HepG2 (cell line): ENCODE measurements around the gene SPDYE6. TPM values are rescaled to one million over a fixed set of nuclear protein-coding genes. Genes with fewer than 3 reads are reported as not detected.
"Not testable (repeated sequence)": the region's sequence is repeated elsewhere in the genome, so short reads cannot be mapped to it uniquely, and the experiment has no call there.

ENCODE experiments used
- ATAC-seq: fragments of 200-7000 bp; cut with Tn5 transposase; 3 replicates; pipeline ENCODE4 v1.9.1; 2020; ENCODE audit warnings: mild to moderate bottlenecking, moderate library complexity
- BruUV-seq: library from RNA; stranded (reverse); fragments of 400-500 nt; replicated peaks from 2 replicates; lab custom pipeline; 2021; lab: Mats Ljungman, UMichigan
- CTCF ChIA-PET: fragments of 300-600 bp; formaldehyde crosslinking; extraction: SDS; loops from one replicate; lab custom pipeline; 2021; ENCODE audit warnings: low total read pairs, inconsistent platforms, low intra/inter-chr PET ratio; lab: Yijun Ruan, JAX
- POLR2A ChIA-PET: fragments of 350-600 bp; sonication (Branson Sonifier 250); formaldehyde crosslinking; loops from one replicate; lab custom pipeline; 2020; ENCODE audit warnings: antibody characterized with exemption, inconsistent platforms; lab: Yijun Ruan, JAX
- DNase-seq: peaks from one replicate; pipeline ENCODE4 v3.0.0-alpha.2; 2015; ENCODE audit warnings: low spot score
- FAIRE-seq: peaks from 3 replicates; lab custom pipeline; 2011; peaks lifted over from hg19 to GRCh38; lab: Jason Lieb, UNC
- H2AFZ ChIP-seq: one replicate; pipeline ENCODE4 v1.6.1; 2011; ENCODE audit warnings: low read length, inconsistent platforms
- H3K27ac ChIP-seq: fragments of 300-600 bp; 3 replicates; pipeline ENCODE4 v1.8.0; 2011; ENCODE audit warnings: mixed run types, mild to moderate bottlenecking, mixed read lengths, low read length, inconsistent platforms; ENCODE audit not compliant: insufficient read depth; ENCODE audit errors: extremely low read length
- H3K27me3 ChIP-seq, 2 experiments: fragments of 200-600 bp in 1 of 2; 2 replicates in 1 of 2; 3 replicates in 1 of 2; pipeline versions ENCODE4 v1.6.0 to v1.8.0; 2011; ENCODE audit warnings: low read length in 2 of 2, mild to moderate bottlenecking in 2 of 2, moderate library complexity in 2 of 2, inconsistent platforms in 1 of 2; ENCODE audit not compliant: insufficient read depth in 2 of 2, control insufficient read depth in 1 of 2
- H3K36me3 ChIP-seq, 2 experiments: fragments of 200-600 bp in 1 of 2; replicated peaks in 1 of 2; 2 replicates in 1 of 2; 3 replicates in 1 of 2; pipeline versions ENCODE4 v1.5.1 to v1.8.0; 2011; ENCODE audit warnings: low read length in 2 of 2, inconsistent platforms in 1 of 2; ENCODE audit not compliant: insufficient read depth in 2 of 2, control insufficient read depth in 1 of 2
- H3K4me1 ChIP-seq: 2 replicates; pipeline ENCODE4 v1.5.1; 2012; ENCODE audit warnings: low read length, inconsistent platforms; ENCODE audit not compliant: insufficient read depth
- H3K4me2 ChIP-seq: 2 replicates; pipeline ENCODE4 v1.6.0; 2011; ENCODE audit warnings: low read depth, low read length, inconsistent platforms
- H3K4me3 ChIP-seq, 3 experiments: fragments of 200-600 bp in 1 of 3; sonication (generic), shearing (Covaris generic) in 1 of 3; replicated peaks in 1 of 3; 2 replicates each; pipeline ENCODE4 v1.5.1; 2011 to 2016; ENCODE audit warnings: low read length in 3 of 3, inconsistent platforms in 2 of 3, low read depth in 2 of 3, mild to moderate bottlenecking in 2 of 3, control low read depth in 1 of 3, mixed read lengths in 1 of 3; ENCODE audit not compliant: insufficient read depth in 1 of 3
- H3K79me2 ChIP-seq: one replicate; pipeline ENCODE4 v1.6.1; 2011; ENCODE audit warnings: low read length, inconsistent platforms; ENCODE audit not compliant: insufficient read depth
- H3K9ac ChIP-seq: 2 replicates; pipeline ENCODE4 v1.6.0; 2011; ENCODE audit warnings: mild to moderate bottlenecking, low read depth, low read length, inconsistent platforms; ENCODE audit not compliant: insufficient read depth
- H3K9me3 ChIP-seq: 2 replicates; pipeline ENCODE4 v1.5.1; 2012; ENCODE audit warnings: mild to moderate bottlenecking, low read length
- H4K20me1 ChIP-seq: 2 replicates; pipeline ENCODE4 v1.6.0; 2011; ENCODE audit warnings: inconsistent platforms, mild to moderate bottlenecking, low read length, moderate library complexity; ENCODE audit not compliant: insufficient read depth
- DMAP1 ChIP-seq: IDR thresholded peaks from 2 replicates; pipeline ENCODE4 v1.6.1; 2016
- HMG20A ChIP-seq: IDR thresholded peaks from 2 replicates; pipeline ENCODE4 v1.6.1; 2016; ENCODE audit warnings: borderline replicate concordance
- NFKB2 ChIP-seq: sonication (generic); formaldehyde crosslinking; IDR thresholded peaks from 2 replicates; pipeline ENCODE4 v1.4.0; 2020; ENCODE audit warnings: missing genetic modification reagents, borderline replicate concordance
- ONECUT2 ChIP-seq: sonication (generic); formaldehyde crosslinking; IDR thresholded peaks from 2 replicates; pipeline ENCODE4 v1.4.0; 2020; ENCODE audit warnings: missing genetic modification reagents
- TCF7 ChIP-seq: sonication (generic); IDR thresholded peaks from 2 replicates; pipeline ENCODE4 v1.6.1; 2016; ENCODE audit warnings: antibody characterized with exemption, low read depth
- ZBTB3 ChIP-seq: sonication (generic); formaldehyde crosslinking; IDR thresholded peaks from 2 replicates; pipeline ENCODE4 v1.4.0; 2020; ENCODE audit warnings: low read depth, mild to moderate bottlenecking, moderate library complexity, missing genetic modification reagents, borderline replicate concordance
- ZNF629 ChIP-seq: sonication (generic); formaldehyde crosslinking; conservative IDR thresholded peaks from 2 replicates; pipeline ENCODE4 v1.5.0; 2020; ENCODE audit warnings: missing genetic modification reagents
- ZNF746 ChIP-seq: sonication (generic); formaldehyde crosslinking; IDR thresholded peaks from 2 replicates; pipeline ENCODE4 v1.8.0; 2022; ENCODE audit warnings: mild to moderate bottlenecking, missing genetic modification reagents
- whole genome bisulfite sequencing: methylation state at CpG from one replicate; pipeline ENCODE4 v1.1.6; 2017; ENCODE audit warnings: low lambda C conversion rate; 5-methylcytosine and 5-hydroxymethylcytosine counted together
- in situ Hi-C: cut with HindIII; loops from 2 replicates; pipeline ENCODE4 v1.10.0; 2017; ENCODE audit warnings: low pct_unique_long_range_greater_than_20kb; ENCODE audit not compliant: extremely low pct_ligation_motif_present
- intact Hi-C: fragments of 100-400 bp; cut with micrococcal nuclease; formaldehyde crosslinking; loops from one replicate; pipeline ENCODE4 v1.10.0; 2022; ENCODE audit not compliant: unreplicated experiment
- polyA plus RNA-seq, 8 experiments: library from polyadenylated mRNA; depleted of rRNA in 3 of 8; stranded (reverse) in 7 of 8; unstranded in 1 of 8; fragments of >200 nt; fragmentation: Illumina TruSeq in 4 of 8; extraction: Trizol in 4 of 8; gene quantifications; 2 replicates each; pipeline versions ENCODE4 v1.2.1 to v1.2.3, GENCODE V29; 2011 to 2016; ENCODE audit warnings: low read depth in 4 of 8, missing spikeins in 1 of 8, mixed read lengths in 1 of 8; ENCODE audit not compliant: insufficient read depth in 1 of 8
- total RNA-seq, 5 experiments: library from RNA; depleted of rRNA; stranded (reverse); fragments of >200 nt; fragmentation: Illumina TruSeq; extraction: Trizol; gene quantifications; 2 replicates each; pipeline ENCODE4 v1.2.3, GENCODE V29; 2016; ENCODE audit warnings: low read depth in 1 of 5
- TF ChIP-seq, protein P1 (sequence below): sonication (generic); formaldehyde crosslinking; IDR thresholded peaks from 2 replicates; pipeline ENCODE4 v1.9.0; 2022; ENCODE audit warnings: low read depth, missing genetic modification reagents
- TF ChIP-seq, protein P2 (sequence below): IDR thresholded peaks from 2 replicates; pipeline ENCODE4 v1.6.1; 2016; ENCODE audit warnings: missing genetic modification reagents, missing compliant biosample characterization
- TF ChIP-seq, protein P3 (sequence below): sonication (generic); formaldehyde crosslinking; IDR thresholded peaks from 2 replicates; pipeline ENCODE4 v1.5.0; 2020; ENCODE audit warnings: missing genetic modification reagents
- TF ChIP-seq, protein P4 (sequence below): sonication (generic); formaldehyde crosslinking; IDR thresholded peaks from 2 replicates; pipeline ENCODE4 v1.5.0; 2020; ENCODE audit warnings: missing genetic modification reagents
- TF ChIP-seq, protein P5 (sequence below): sonication (generic); formaldehyde crosslinking; IDR thresholded peaks from 2 replicates; pipeline ENCODE4 v1.5.1; 2020; ENCODE audit warnings: mild to moderate bottlenecking, missing genetic modification reagents, borderline replicate concordance

The SPDYE6 gene
- total and polyA plus RNA-seq, 2 of the 13 experiments (the other 11 are each of a cell fraction or from before 2014, with no cell fraction given): 0.07 TPM; not detected in 1

DNA sequence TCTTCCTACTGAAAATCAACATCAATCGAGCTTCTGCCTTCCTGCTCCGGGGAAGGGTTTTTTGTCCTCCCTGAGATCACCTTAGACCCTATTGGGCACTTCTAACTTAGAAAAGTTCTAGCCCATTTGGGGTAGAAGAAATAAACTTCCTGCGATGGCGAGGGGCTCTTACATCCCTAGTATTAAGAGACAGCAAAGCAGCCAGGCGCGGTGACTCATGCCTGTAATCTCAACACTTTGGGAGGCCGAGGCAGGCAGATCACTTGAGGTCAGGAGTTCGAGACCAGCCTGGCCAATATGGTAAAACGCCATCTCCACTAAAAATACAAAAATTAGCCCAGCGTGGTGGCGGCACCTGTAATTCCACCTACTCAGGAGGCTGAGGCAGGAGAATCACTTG is 31.1 kb downstream of the SPDYE6 start:
- DNase-seq, BruUV-seq, H3K4me3 ChIP-seq, intact Hi-C loops, H4K20me1 ChIP-seq, in situ Hi-C loops, H3K4me1 ChIP-seq, CTCF ChIA-PET, H3K9me3 ChIP-seq, FAIRE-seq, ATAC-seq, H3K36me3 ChIP-seq, H3K9ac ChIP-seq, H2AFZ ChIP-seq, H3K79me2 ChIP-seq, H3K4me2 ChIP-seq, H3K27ac ChIP-seq, POLR2A ChIA-PET: not testable (repeated sequence)
- H3K27me3 ChIP-seq: peaks cover 0 to 13% of the 10 kb centered on the region in 2 experiments; a peak in 3 of 5 replicates
- 47% methylated on average over 11 of the region's 11 CpGs for WGBS

DNA sequence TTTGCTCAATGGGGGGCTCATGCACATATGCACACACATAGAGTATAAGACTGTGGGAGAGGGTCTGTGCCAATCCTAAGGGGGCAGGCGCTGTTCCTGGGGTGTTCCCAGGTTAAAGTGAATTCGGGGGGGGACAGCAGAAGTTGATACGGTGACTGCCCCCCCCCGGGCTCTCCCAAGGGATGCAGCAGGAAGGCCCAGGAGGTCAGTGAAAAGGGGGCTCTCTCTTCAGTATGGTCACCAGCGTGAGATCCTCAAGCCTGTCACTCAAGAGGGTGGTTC is 32.4 kb downstream of the SPDYE6 start:
- intact Hi-C loops (no loop called here), in situ Hi-C loops (no loop called here)
- no peaks in the 10 kb centered on the region for H3K4me1 ChIP-seq
- no peaks in the 10 kb centered on the region for H3K9me3 ChIP-seq
- CTCF ChIA-PET: no interaction called here
- POLR2A ChIA-PET: no interaction called here
- H3K9ac ChIP-seq: no peak overlapping the region
- no peak overlapping the region for H2AFZ ChIP-seq
- H3K4me2 ChIP-seq: no peak overlapping the region
- WGBS: 69% methylated on average over 3 of the region's 5 CpGs
- H3K27ac ChIP-seq: no peak overlapping the region
- FAIRE-seq: no peak
- no peaks in the 10 kb centered on the region for H4K20me1 ChIP-seq
- H3K27me3 ChIP-seq: peaks cover 0 to 13% of the 10 kb centered on the region in 2 experiments; a peak in 3 of 5 replicates
- no peak overlapping the region for H3K4me3 ChIP-seq
- ATAC-seq: no peak
- no TSS peak for BruUV-seq
- TF ChIP-seq, protein P1, sequence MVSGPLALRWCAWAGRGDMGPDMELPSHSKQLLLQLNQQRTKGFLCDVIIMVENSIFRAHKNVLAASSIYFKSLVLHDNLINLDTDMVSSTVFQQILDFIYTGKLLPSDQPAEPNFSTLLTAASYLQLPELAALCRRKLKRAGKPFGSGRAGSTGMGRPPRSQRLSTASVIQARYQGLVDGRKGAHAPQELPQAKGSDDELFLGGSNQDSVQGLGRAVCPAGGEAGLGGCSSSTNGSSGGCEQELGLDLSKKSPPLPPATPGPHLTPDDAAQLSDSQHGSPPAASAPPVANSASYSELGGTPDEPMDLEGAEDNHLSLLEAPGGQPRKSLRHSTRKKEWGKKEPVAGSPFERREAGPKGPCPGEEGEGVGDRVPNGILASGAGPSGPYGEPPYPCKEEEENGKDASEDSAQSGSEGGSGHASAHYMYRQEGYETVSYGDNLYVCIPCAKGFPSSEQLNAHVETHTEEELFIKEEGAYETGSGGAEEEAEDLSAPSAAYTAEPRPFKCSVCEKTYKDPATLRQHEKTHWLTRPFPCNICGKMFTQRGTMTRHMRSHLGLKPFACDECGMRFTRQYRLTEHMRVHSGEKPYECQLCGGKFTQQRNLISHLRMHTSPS: no peak
- TF ChIP-seq ZNF629 (CRISPR knock-in tag): no peak
- no peak for TF ChIP-seq TCF7
- TF ChIP-seq, protein P2, sequence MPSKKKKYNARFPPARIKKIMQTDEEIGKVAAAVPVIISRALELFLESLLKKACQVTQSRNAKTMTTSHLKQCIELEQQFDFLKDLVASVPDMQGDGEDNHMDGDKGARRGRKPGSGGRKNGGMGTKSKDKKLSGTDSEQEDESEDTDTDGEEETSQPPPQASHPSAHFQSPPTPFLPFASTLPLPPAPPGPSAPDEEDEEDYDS (CRISPR knock-in tag): no peak
- no peak for TF ChIP-seq HMG20A
- no peak for TF ChIP-seq ZBTB3 (CRISPR knock-in tag)
- no peak for TF ChIP-seq DMAP1
- no peak for TF ChIP-seq ZNF746 (CRISPR knock-in tag)
- TF ChIP-seq ONECUT2 (CRISPR knock-in tag): no peak
- TF ChIP-seq, protein P3, sequence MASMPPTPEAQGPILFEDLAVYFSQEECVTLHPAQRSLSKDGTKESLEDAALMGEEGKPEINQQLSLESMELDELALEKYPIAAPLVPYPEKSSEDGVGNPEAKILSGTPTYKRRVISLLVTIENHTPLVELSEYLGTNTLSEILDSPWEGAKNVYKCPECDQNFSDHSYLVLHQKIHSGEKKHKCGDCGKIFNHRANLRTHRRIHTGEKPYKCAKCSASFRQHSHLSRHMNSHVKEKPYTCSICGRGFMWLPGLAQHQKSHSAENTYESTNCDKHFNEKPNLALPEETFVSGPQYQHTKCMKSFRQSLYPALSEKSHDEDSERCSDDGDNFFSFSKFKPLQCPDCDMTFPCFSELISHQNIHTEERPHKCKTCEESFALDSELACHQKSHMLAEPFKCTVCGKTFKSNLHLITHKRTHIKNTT (CRISPR knock-in tag): no peak
- no peak for TF ChIP-seq NFKB2 (CRISPR knock-in tag)
- TF ChIP-seq, protein P4, sequence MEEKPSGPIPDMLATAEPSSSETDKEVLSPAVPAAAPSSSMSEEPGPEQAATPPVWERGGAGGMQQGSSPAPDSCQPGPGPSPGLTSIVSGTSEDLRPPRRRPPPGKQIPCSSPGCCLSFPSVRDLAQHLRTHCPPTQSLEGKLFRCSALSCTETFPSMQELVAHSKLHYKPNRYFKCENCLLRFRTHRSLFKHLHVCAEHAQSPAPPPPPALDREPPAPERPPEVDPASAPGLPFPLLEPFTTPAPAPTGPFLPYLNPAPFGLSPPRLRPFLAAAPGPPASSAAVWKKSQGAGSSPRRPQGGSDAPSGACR: no peak
- TF ChIP-seq, protein P5, sequence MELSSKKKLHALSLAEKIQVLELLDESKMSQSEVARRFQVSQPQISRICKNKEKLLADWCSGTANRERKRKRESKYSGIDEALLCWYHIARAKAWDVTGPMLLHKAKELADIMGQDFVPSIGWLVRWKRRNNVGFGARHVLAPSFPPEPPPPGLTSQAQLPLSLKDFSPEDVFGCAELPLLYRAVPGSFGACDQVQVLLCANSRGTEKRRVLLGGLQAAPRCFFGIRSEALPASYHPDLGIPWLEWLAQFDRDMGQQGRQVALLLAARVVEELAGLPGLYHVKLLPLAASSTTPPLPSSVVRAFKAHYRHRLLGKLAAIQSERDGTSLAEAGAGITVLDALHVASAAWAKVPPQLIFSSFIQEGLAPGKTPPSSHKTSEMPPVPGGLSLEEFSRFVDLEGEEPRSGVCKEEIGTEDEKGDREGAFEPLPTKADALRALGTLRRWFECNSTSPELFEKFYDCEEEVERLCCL (CRISPR knock-in tag): no peak
- no peaks in the 10 kb centered on the region for H3K79me2 ChIP-seq
- no peaks in the 10 kb centered on the region for H3K36me3 ChIP-seq
- no peak for DNase-seq
